Retinal pigment epithelial cell (primary cell): ENCODE results near the gene MMADHC.
"Not testable (repeated sequence)": the region's sequence is repeated elsewhere in the genome, so short reads cannot be mapped to it uniquely, and the experiment has no call there.

Experiments
- DNase-seq: peaks from one replicate; pipeline ENCODE4 v3.0.0-alpha.2; 2010; ENCODE audit warnings: low read depth
- H3K4me3 ChIP-seq: 2 replicates; pipeline ENCODE4 v1.5.1; 2011; ENCODE audit warnings: mild to moderate bottlenecking, low read length, control low read depth, moderate library complexity
- CTCF ChIP-seq: conservative IDR thresholded peaks from 2 replicates; pipeline ENCODE4 v1.5.1; 2011; ENCODE audit warnings: low read depth, low read length, control low read depth, inconsistent platforms

Gene MMADHC

GRCh38 chr2:149568138-149568537 is 19.4 kb downstream of the MMADHC start:
- no peak for DNase-seq
- no peak overlapping the region for H3K4me3 ChIP-seq
- TF ChIP-seq CTCF, result no peak

- no peak for TF ChIP-seq CTCF
- DNase-seq, result no peak
- H3K4me3 ChIP-seq, result no peak overlapping the region
Observed at GRCh38 chr2:149566652-149567051, 20.9 kb downstream of the MMADHC start.

- not testable (repeated sequence) for H3K4me3 ChIP-seq, DNase-seq
Observed at GRCh38 chr2:149565625-149566024, 21.9 kb downstream of the MMADHC start.

- no peak for TF ChIP-seq CTCF
- no peak for DNase-seq
- no peak overlapping the region for H3K4me3 ChIP-seq
Observed at GRCh38 chr2:149564983-149565382, 22.6 kb downstream of the MMADHC start.

GRCh38 chr2:149564097-149564496 is 23.5 kb downstream of the MMADHC start:
- DNase-seq, result no peak
- H3K4me3 ChIP-seq, result no peak overlapping the region
- TF ChIP-seq CTCF, result no peak

GRCh38 chr2:149562324-149562723 is 25.3 kb downstream of the MMADHC start:
- H3K4me3 ChIP-seq, result no peak overlapping the region
- DNase-seq, result peak; percentile 73
- no peak for TF ChIP-seq CTCF

GRCh38 chr2:149561309-149561926 is 26.2 kb downstream of the MMADHC start:
- peak; percentile 72 for TF ChIP-seq CTCF
- H3K4me3 ChIP-seq, result no peak overlapping the region
- DNase-seq, result no peak
